ENCODE data around the gene SP100.

Gene SP100

DNA sequence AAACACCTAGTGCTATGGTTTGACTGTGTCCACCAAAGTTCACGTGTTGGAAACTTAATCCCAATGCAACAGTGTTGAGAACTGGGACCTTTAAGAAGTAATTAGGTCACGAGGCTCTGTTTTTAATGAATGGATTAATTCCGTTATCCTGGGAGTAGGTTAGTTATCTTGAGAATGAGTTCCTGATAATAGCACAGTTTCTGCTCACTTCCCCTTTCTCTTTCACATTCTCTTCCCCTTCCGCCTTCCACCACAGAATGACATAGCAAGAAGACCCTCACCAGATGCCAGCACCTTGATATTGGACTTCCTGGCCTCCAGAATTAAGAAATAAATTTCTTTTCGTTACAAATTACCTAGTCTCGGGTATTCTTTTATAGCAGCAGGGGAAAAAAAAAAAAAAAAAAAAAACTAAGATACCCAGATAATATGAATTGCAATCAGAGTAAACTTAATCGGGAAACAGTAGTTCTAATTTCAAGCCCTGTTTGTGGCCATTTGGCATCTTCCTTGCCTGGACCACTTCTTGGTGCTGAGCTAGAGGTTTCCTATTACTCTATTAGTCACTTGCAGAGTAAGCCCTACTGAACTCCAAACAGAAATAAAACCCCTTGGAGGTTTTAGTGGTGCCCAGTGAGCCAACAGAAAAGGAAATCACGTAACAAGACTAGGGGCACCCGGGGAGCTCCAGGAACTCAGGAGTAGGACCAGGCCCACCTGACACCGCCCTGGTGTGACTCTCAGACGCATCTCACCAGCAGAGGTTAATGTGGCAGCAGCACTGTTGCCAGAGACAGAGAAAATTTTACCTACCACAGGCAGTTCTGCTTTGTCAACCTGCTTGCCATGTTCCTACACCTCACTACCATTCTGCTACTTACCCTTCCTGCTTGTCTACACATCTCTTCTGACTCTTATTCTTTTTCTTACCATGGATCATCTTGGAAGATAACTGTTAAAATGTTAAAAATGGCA lies 149.1 kb downstream of the SP100 start:
- no peak for DNase-seq

DNA sequence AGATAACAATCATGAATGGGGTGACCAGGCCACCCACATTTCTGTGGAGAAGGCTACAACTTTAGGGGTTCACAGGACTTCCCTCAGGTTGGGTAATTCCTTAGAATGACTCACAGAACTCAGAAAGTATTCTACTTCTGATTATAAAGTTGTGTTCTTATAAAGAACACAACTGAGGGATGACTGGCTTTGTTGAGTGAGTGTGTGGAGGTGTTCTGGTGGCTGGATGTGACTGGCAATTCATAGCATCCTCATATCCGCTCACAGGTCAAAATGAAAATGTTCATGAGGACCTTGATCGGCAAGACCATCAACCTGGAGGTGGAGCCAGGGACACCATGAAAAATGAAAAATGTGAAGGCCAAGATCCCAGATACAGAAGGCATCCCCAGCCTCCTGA lies 153.3 kb downstream of the SP100 start:
- DNase-seq, result no peak

- no peak for DNase-seq
Observed at GRCh38 chr2:230570987-230571386, 155.0 kb downstream of the SP100 start.

- DNase-seq, result peak; percentile 42
Observed at GRCh38 chr2:230575642-230576324, 159.8 kb downstream of the SP100 start.

GRCh38 chr2:230577114-230577513 lies 161.1 kb downstream of the SP100 start:
- no peak for DNase-seq

DNA sequence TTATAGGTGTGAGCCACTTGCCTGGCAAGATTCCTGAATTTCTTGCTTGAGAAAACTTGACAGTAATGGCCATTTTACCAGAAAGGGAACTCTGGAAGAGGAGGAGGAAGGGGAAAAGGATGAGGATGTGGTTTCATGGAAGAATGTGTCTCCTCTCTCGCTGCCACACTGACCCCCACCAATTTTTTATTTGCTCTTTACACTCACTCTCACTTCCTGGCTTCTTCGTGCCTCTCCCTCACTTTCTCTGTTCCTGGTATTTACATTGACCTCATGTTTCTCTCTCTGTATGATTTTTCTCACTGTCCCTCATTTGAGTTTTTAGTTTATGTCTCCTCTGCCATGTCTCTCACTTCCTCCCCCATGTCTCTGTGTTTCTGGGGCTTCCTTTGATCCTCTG lies 162.1 kb downstream of the SP100 start:
- no peak for DNase-seq

- DNase-seq, result peak; percentile 27
Observed at GRCh38 chr2:230582851-230583283, 166.9 kb downstream of the SP100 start.

DNA sequence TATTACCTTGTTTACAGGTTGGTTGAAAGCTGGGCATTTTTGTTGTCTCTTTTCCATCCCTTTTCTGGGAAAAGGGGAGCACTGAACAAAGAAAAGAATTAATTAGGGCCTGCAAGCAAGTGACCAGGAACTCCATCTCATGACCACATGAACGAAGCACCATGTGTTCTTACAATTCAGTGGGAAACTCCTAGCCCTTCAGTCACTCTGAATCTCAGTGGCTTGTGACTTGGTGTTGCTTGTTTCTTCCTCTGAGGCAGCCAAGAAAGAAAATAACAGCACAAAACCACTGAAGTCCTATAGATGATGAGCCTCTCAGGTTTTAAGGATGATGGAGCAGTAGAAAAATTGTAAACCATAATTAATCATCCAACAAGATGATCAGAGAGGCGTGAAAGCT lies 167.6 kb downstream of the SP100 start:
- no peak for DNase-seq

DNA sequence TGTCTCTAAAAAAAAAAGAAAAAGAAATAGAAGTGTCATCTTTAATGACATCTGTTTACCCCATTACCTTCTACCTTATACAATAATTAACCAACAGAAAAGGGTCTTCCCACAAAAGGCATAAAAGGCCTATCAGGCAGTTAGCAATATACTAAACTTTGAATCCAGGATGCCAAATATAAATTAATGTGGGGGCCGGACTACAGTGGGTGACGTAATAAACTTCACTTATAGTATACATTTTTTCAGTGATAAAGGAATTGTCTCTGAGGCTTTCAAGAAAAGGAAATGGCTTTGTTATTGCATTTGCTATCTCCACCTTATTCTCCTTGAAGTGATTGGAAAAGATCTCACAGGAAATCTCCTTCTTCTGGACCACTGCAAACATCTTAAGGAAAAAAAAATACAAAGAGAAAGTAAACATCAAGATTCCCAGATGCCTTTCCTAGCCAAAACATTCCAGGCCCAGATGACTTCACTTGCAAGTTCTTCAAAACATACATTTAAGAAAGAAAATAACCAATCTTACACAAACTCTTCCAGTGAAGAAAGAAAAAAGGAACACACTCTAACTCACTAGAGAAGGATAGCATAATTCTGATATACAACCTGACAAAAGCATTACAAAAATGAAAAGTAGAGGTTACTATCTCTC lies 170.5 kb downstream of the SP100 start:
- no peak for DNase-seq

DNA sequence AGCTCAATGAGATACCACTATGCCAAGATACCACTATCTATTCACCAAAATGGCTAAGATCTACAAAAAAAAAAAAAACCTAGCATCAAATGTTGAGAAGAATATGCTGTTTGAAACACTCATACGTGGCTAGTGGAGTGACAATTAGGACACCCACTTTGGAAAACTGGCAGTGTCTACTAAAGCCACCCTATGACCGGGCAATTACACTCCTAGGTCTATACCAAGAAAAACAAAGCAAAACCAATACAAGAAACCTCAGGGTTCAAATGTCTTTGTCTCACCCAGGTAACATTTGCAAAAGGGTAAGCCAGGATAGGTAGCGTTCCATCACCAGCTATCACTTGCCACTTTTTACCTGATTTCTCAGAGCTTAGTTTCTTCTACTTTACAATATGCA lies 173.0 kb downstream of the SP100 start:
- no peak for DNase-seq

DNA sequence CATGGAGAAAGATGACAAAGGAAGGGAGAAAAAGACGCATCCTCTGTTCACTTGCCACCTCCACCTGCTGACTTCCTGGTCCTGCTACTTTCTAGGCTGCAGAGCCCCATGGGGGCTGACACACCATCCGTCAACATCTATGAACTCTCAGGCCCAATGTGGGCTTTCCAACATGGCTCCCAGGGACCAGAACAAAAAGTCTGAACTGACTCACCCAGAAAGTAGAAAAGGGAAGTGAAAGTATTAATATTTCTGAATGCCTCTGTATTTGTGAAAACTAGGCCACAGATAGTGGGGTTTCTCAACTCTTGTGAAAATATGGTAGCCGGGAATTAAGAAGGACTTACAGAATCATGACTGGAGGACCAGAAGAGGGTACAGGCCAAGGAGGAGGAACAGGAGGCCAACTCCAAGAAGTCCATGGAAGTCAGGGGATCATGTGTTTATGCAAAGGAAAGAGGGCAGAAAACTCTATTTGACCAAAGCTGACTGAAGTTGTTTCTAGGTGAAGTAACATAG lies 173.6 kb downstream of the SP100 start:
- DNase-seq, result peak; percentile 51

- DNase-seq, result no peak
Observed at GRCh38 chr2:230590333-230590732, 174.3 kb downstream of the SP100 start.

GRCh38 chr2:230591850-230592249 lies 175.8 kb downstream of the SP100 start:
- no peak for DNase-seq

DNA sequence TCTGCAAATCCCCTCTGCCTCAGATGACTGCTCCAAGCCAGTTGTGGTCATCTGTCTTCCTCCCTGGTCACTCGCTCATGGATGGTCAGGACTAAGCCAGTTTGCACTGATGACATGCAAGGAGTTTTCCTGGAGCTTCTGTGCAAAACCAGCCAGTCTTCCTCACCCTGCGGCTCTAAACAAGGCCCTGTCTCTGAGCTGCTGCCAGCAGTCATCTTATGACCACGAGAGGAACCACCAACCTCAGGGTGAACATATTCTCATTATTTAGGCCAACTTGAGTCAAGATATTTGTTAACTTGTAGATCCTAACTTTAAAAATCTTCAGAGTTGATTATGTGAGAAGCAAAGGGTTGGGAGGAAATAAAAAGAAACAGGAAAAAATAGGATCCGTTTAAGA lies 176.8 kb downstream of the SP100 start:
- no peak for DNase-seq
